ENCODE data around the gene KRT13.

Gene KRT13

GRCh38 chr17:41466988-41467387 lies 38.4 kb downstream of the KRT13 start, which contains the start of gene KRT32:
Gene KRT32 (minus strand): TSS chr17:41467386. CDS start chr17:41467325, 61 bp downstream.
- no peaks in the 10 kb centered on the region for H3F3A ChIP-seq (ENCODE audit: control insufficient read depth, insufficient read depth)
- no peaks in the 10 kb centered on the region for H3K79me2 ChIP-seq (ENCODE audit: control insufficient read depth, low read length)
- no peaks in the 10 kb centered on the region for H3K27me3 ChIP-seq (ENCODE audit: control insufficient read depth, low read length)
- H3K36me3 ChIP-seq (ENCODE audit: control insufficient read depth, low read length): no peaks in the 10 kb centered on the region
- no peak within 1 kb of the TSS for H3K4me3 ChIP-seq (ENCODE audit: low read length)
- H3K27ac ChIP-seq (ENCODE audit: low read depth, low read length): no peak within 1 kb of the TSS
- no peaks in the 10 kb centered on the region for H3K4me1 ChIP-seq (ENCODE audit: control insufficient read depth, low read length)
- no peak for TF ChIP-seq EZH2phosphoT487 (IDR thresholded peaks at IDR 0.05; ENCODE audit: borderline replicate concordance, low read length)
- TF ChIP-seq CTCF (IDR thresholded peaks at IDR 0.05; ENCODE audit: low read depth, low read length, poor library complexity, severe bottlenecking): no peak
- no peaks in the 10 kb centered on the region for H3K9me2 ChIP-seq (replicated peaks; ENCODE audit: control insufficient read depth, low read length)
- no peak within 1 kb of the TSS for H3K4me2 ChIP-seq (ENCODE audit: low read length)
- H3K9me3 ChIP-seq (ENCODE audit: control insufficient read depth, insufficient read depth, low read length): no peaks in the 10 kb centered on the region
- H4K20me1 ChIP-seq (ENCODE audit: control insufficient read depth, insufficient read depth, low read depth, low read length): no peaks in the 10 kb centered on the region

DNA sequence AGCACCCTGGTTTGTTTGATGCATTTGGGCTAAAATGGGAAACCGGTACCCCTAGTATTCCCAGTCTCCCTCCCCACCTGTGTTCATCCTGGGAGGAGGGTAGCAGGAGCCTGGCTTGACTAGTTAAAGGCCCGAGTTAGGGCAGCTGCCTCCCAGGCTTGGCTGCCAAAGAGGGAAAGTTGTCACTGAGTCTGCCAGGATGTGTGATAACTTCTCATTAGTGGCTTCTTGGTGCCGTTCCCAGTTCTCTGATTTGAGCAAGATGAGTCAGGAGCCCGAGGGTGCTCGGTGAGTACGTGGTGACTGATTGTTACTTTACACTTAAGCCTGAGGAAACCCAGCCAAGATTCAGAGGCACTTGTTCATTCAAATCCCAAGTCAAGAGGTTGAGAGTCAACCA lies 40.7 kb downstream of the KRT13 start:
- Histone ChIP-seq H3K9me2 (replicated peaks; ENCODE audit: control insufficient read depth, low read length) (no peaks in the 10 kb centered on the region), H3K4me2 (ENCODE audit: low read length) (no peak overlapping the region), H3K27me3 (ENCODE audit: control insufficient read depth, low read length) (no peaks in the 10 kb centered on the region), H3K9me3 (ENCODE audit: control insufficient read depth, insufficient read depth, low read length) (no peaks in the 10 kb centered on the region), H3K79me2 (ENCODE audit: control insufficient read depth, low read length) (no peaks in the 10 kb centered on the region), H3K36me3 (ENCODE audit: control insufficient read depth, low read length) (no peaks in the 10 kb centered on the region), H3F3A (ENCODE audit: control insufficient read depth, insufficient read depth) (no peaks in the 10 kb centered on the region), H4K20me1 (ENCODE audit: control insufficient read depth, insufficient read depth, low read depth, low read length) (no peaks in the 10 kb centered on the region), H3K27ac (ENCODE audit: low read depth, low read length) (no peak overlapping the region), H3K4me1 (ENCODE audit: control insufficient read depth, low read length) (no peaks in the 10 kb centered on the region), H3K4me3 (ENCODE audit: low read length) (no peak overlapping the region)
- TF ChIP-seq EZH2phosphoT487 (IDR thresholded peaks at IDR 0.05; ENCODE audit: borderline replicate concordance, low read length) (no peak), CTCF (IDR thresholded peaks at IDR 0.05; ENCODE audit: low read depth, low read length, poor library complexity, severe bottlenecking) (no peak)

- H3K9me2 ChIP-seq (replicated peaks; ENCODE audit: control insufficient read depth, low read length): no peaks in the 10 kb centered on the region
- no peaks in the 10 kb centered on the region for H3K36me3 ChIP-seq (ENCODE audit: control insufficient read depth, low read length)
- H4K20me1 ChIP-seq (ENCODE audit: control insufficient read depth, insufficient read depth, low read depth, low read length): no peaks in the 10 kb centered on the region
- TF ChIP-seq EZH2phosphoT487 (IDR thresholded peaks at IDR 0.05; ENCODE audit: borderline replicate concordance, low read length): no peak
- no peak for TF ChIP-seq CTCF (IDR thresholded peaks at IDR 0.05; ENCODE audit: low read depth, low read length, poor library complexity, severe bottlenecking)
- H3F3A ChIP-seq (ENCODE audit: control insufficient read depth, insufficient read depth): no peaks in the 10 kb centered on the region
- 0 out of 2 replicates have a peak, but pooled peaks cover under 1% of the 10 kb centered on the region for H3K27me3 ChIP-seq (ENCODE audit: control insufficient read depth, low read length)
- no peak overlapping the region for H3K27ac ChIP-seq (ENCODE audit: low read depth, low read length)
- no peaks in the 10 kb centered on the region for H3K9me3 ChIP-seq (ENCODE audit: control insufficient read depth, insufficient read depth, low read length)
- H3K4me1 ChIP-seq (ENCODE audit: control insufficient read depth, low read length): no peaks in the 10 kb centered on the region
- H3K4me2 ChIP-seq (ENCODE audit: low read length): no peak overlapping the region
- H3K4me3 ChIP-seq (ENCODE audit: low read length): no peak overlapping the region
- H3K79me2 ChIP-seq (ENCODE audit: control insufficient read depth, low read length): no peaks in the 10 kb centered on the region
Observed at GRCh38 chr17:41464173-41464572, 41.2 kb downstream of the KRT13 start.

Data from DOHH2 (cell line).